WTC11 (cell line): ENCODE measurements around the gene CCDC136. TPM values are rescaled to one million over a fixed set of nuclear protein-coding genes. Genes with fewer than 3 reads are reported as not detected.

Experiments used
- ATAC-seq: fragments of 200-7000 bp; cut with Tn5 transposase; 2 replicates; pipeline ENCODE4 v1.10.0; 2021; ENCODE audit warnings: mild to moderate bottlenecking, moderate library complexity
- CTCF ChIA-PET: fragments of 300-600 bp; sonication (Branson Sonifier 250); formaldehyde crosslinking; loops from one replicate; lab custom pipeline; 2021; ENCODE audit warnings: antibody characterized with exemption; lab: Charles Lee
- POLR2A ChIA-PET: fragments of 350-600 bp; sonication (Branson Sonifier 250); formaldehyde crosslinking; loops from one replicate; lab custom pipeline; 2021; ENCODE audit warnings: antibody characterized with exemption; lab: Charles Lee
- DNase-seq: peaks from one replicate; pipeline ENCODE4 v3.0.0; 2021; ENCODE audit warnings: low spot score
- H3K27ac Mint-ChIP-seq: 2 replicates; pipeline ENCODE4 v1.8.0; 2021; ENCODE audit warnings: mixed read lengths
- H3K27me3 Mint-ChIP-seq: 2 replicates; pipeline ENCODE4 v1.8.0; 2021; ENCODE audit warnings: low read depth, mild to moderate bottlenecking, moderate library complexity, mixed read lengths
- H3K36me3 Mint-ChIP-seq: 2 replicates; pipeline ENCODE4 v1.8.0; 2021; ENCODE audit warnings: mixed read lengths
- H3K4me1 Mint-ChIP-seq: 2 replicates; pipeline ENCODE4 v1.8.0; 2022; ENCODE audit warnings: mixed read lengths
- H3K4me3 Mint-ChIP-seq: 2 replicates; pipeline ENCODE4 v1.8.0; 2021; ENCODE audit warnings: mild to moderate bottlenecking, moderate library complexity, mixed read lengths
- H3K9me3 Mint-ChIP-seq: 2 replicates; pipeline ENCODE4 v1.8.0; 2021; ENCODE audit warnings: mixed read lengths
- ATF1 ChIP-seq: sonication (generic); formaldehyde crosslinking; IDR thresholded peaks from 2 replicates; pipeline ENCODE4 v1.8.1; 2023; ENCODE audit warnings: mild to moderate bottlenecking, moderate library complexity, missing genetic modification reagents
- CBFB ChIP-seq: sonication (generic); formaldehyde crosslinking; IDR thresholded peaks from 2 replicates; pipeline ENCODE4 v1.8.1; 2022; ENCODE audit warnings: mild to moderate bottlenecking, low read depth, missing genetic modification reagents
- CREM ChIP-seq: sonication (generic); formaldehyde crosslinking; IDR thresholded peaks from 2 replicates; pipeline ENCODE4 v1.8.1; 2022; ENCODE audit warnings: mild to moderate bottlenecking, missing genetic modification reagents, moderate library complexity
- CTCF ChIP-seq: fragments of 200-600 bp; IDR thresholded peaks from 2 replicates; pipeline ENCODE4 v1.8.0; 2022; ENCODE audit warnings: antibody characterized with exemption
- EMX1 ChIP-seq: fragments of 250-450 bp; sonication (Bioruptor Pico); IDR thresholded peaks from 2 replicates; pipeline ENCODE4 v1.8.0; 2021; ENCODE audit warnings: mild to moderate bottlenecking
- ESRRA ChIP-seq: sonication (generic); formaldehyde crosslinking; IDR thresholded peaks from 2 replicates; pipeline ENCODE4 v1.8.1; 2022; ENCODE audit warnings: mild to moderate bottlenecking, missing genetic modification reagents, borderline replicate concordance
- FOXP1 ChIP-seq: sonication (generic); formaldehyde crosslinking; IDR thresholded peaks from 2 replicates; pipeline ENCODE4 v1.8.0; 2022; ENCODE audit warnings: missing genetic modification reagents, mild to moderate bottlenecking, moderate library complexity, borderline replicate concordance
- FOXP4 ChIP-seq: sonication (generic); formaldehyde crosslinking; IDR thresholded peaks from 2 replicates; pipeline ENCODE4 v1.8.0; 2022; ENCODE audit warnings: mild to moderate bottlenecking, missing genetic modification reagents
- MLX ChIP-seq: sonication (generic); formaldehyde crosslinking; IDR thresholded peaks from 2 replicates; pipeline ENCODE4 v1.8.1; 2023; ENCODE audit warnings: mild to moderate bottlenecking, missing genetic modification reagents, moderate library complexity
- NR3C1 ChIP-seq: sonication (generic); formaldehyde crosslinking; conservative IDR thresholded peaks from 2 replicates; pipeline ENCODE4 v1.8.1; 2023; ENCODE audit warnings: low read depth, mild to moderate bottlenecking, missing genetic modification reagents
- SOX15 ChIP-seq: fragments of 250-450 bp; sonication (Bioruptor Pico); IDR thresholded peaks from 2 replicates; pipeline ENCODE4 v1.9.0; 2021; ENCODE audit warnings: mild to moderate bottlenecking
- TCF7 ChIP-seq: sonication (generic); formaldehyde crosslinking; IDR thresholded peaks from 2 replicates; pipeline ENCODE4 v1.8.0; 2022; ENCODE audit warnings: mild to moderate bottlenecking, low read depth, missing genetic modification reagents, moderate library complexity
- ZBTB43 ChIP-seq: sonication (generic); formaldehyde crosslinking; IDR thresholded peaks from 2 replicates; pipeline ENCODE4 v1.8.1; 2023; ENCODE audit warnings: mild to moderate bottlenecking, missing genetic modification reagents
- ZNF263 ChIP-seq: sonication (generic); formaldehyde crosslinking; IDR thresholded peaks from 2 replicates; pipeline ENCODE4 v1.8.1; 2022; ENCODE audit warnings: low read depth, mild to moderate bottlenecking, moderate library complexity, missing genetic modification reagents
- ZNF281 ChIP-seq: sonication (generic); formaldehyde crosslinking; IDR thresholded peaks from 2 replicates; pipeline ENCODE4 v1.8.0; 2023; ENCODE audit warnings: mild to moderate bottlenecking, missing genetic modification reagents
- ZNF317 ChIP-seq: sonication (generic); formaldehyde crosslinking; IDR thresholded peaks from 2 replicates; pipeline ENCODE4 v1.8.1; 2023; ENCODE audit warnings: low read depth, mild to moderate bottlenecking, moderate library complexity, missing genetic modification reagents, borderline replicate concordance
- ZNF416 ChIP-seq: fragments of 250-450 bp; sonication (Bioruptor Pico); IDR thresholded peaks from 2 replicates; pipeline ENCODE4 v1.9.0; 2021; ENCODE audit warnings: mild to moderate bottlenecking, inconsistent platforms
- ZNF423 ChIP-seq: fragments of 250-450 bp; sonication (Bioruptor Pico); IDR thresholded peaks from 2 replicates; pipeline ENCODE4 v2.1.2; 2022; ENCODE audit warnings: mild to moderate bottlenecking, moderate library complexity
- ZNF671 ChIP-seq: fragments of 250-450 bp; sonication (Bioruptor Pico); IDR thresholded peaks from 2 replicates; pipeline ENCODE4 v1.8.0; 2021; ENCODE audit warnings: mild to moderate bottlenecking
- total RNA-seq: library from RNA; stranded (reverse); gene quantifications from 3 replicates; pipeline ENCODE4 v1.2.3, GENCODE V29; 2021

Gene CCDC136
- total RNA-seq, 1 experiment from 2014 or later, result 51.0 TPM

- CTCF ChIA-PET, result interaction anchor here (1.2 to 6.6 kb wide), 3 partner anchors 17 to 52 kb away, joined by 3 to 149 read pairs (median 17); partner anchors contain the start of gene KCP
- H3K27me3 Mint-ChIP-seq, result peaks cover 4% of the 10 kb centered on the region
- POLR2A ChIA-PET, result no interaction called here
These were observed 66.8 kb downstream of the CCDC136 start for GRCh38 chr7:128858380-128859231.

GRCh38 chr7:128859232-128860157 lies 67.7 kb downstream of the CCDC136 start:
- Mint-ChIP-seq H3K27me3 (peaks cover 4% of the 10 kb centered on the region), H3K4me3 (no peak overlapping the region), H3K9me3 (no peaks in the 10 kb centered on the region), H3K27ac (no peak overlapping the region), H3K4me1 (peaks cover 25% of the 10 kb centered on the region), H3K36me3 (no peaks in the 10 kb centered on the region)
- CTCF ChIA-PET, result interaction anchor here (0.7 to 6.6 kb wide), 20 partner anchors 9 to 398 kb away, joined by 3 to 149 read pairs (median 4); partner anchors contain the start of gene KCP
- POLR2A ChIA-PET, result no interaction called here
- DNase-seq, result no peak
- no peak for ATAC-seq
- no peak for TF ChIP-seq ZNF423 (CRISPR knock-in tag)
- no peak for TF ChIP-seq ESRRA (CRISPR knock-in tag)
- no peak for TF ChIP-seq SOX15
- no peak for TF ChIP-seq TCF7 (CRISPR knock-in tag)
- no peak for TF ChIP-seq NR3C1 (CRISPR knock-in tag)
- no peak for TF ChIP-seq ATF1 (CRISPR knock-in tag)
- TF ChIP-seq ZNF281 (CRISPR knock-in tag), result no peak
- no peak for TF ChIP-seq ZNF416 (CRISPR knock-in tag)
- no peak for TF ChIP-seq CTCF
- no peak for TF ChIP-seq CBFB

More at GRCh38 chr7:128858380-128859231, 66.8 kb downstream of the CCDC136 start:
- TF ChIP-seq EMX1 (CRISPR knock-in tag) (no peak), ZNF671 (CRISPR knock-in tag) (no peak), ZNF416 (CRISPR knock-in tag) (no peak), FOXP1 (CRISPR knock-in tag) (no peak), ZBTB43 (CRISPR knock-in tag) (no peak), ZNF263 (CRISPR knock-in tag) (no peak), MLX (CRISPR knock-in tag) (no peak), FOXP4 (CRISPR knock-in tag) (no peak), CREM (CRISPR knock-in tag) (no peak), ZNF423 (CRISPR knock-in tag) (no peak), TCF7 (CRISPR knock-in tag) (no peak), ZNF317 (CRISPR knock-in tag) (no peak), ATF1 (CRISPR knock-in tag) (no peak)
- TF ChIP-seq, all 79 proteins: peak for 0
- H3K9me3 Mint-ChIP-seq, result no peaks in the 10 kb centered on the region
- no peak for DNase-seq
- H3K4me1 Mint-ChIP-seq, result peaks cover 22% of the 10 kb centered on the region
- H3K36me3 Mint-ChIP-seq, result no peaks in the 10 kb centered on the region
- no peak overlapping the region for H3K27ac Mint-ChIP-seq
- H3K4me3 Mint-ChIP-seq, result no peak overlapping the region
- no peak for ATAC-seq
